HG03135 (cell line): ENCODE results near the gene KRT80.

Experiments used
- ATAC-seq: cut with Tn5 transposase; IDR thresholded peaks from one replicate; pipeline ENCODE4 v1.9.1; 2021; ENCODE audit warnings: mild to moderate bottlenecking, moderate library complexity; ENCODE audit not compliant: unreplicated experiment

KRT80 gene

GRCh38 chr12:52229836-52230343 lies 38.1 kb upstream of the KRT80 start:
- no peak for ATAC-seq

DNA sequence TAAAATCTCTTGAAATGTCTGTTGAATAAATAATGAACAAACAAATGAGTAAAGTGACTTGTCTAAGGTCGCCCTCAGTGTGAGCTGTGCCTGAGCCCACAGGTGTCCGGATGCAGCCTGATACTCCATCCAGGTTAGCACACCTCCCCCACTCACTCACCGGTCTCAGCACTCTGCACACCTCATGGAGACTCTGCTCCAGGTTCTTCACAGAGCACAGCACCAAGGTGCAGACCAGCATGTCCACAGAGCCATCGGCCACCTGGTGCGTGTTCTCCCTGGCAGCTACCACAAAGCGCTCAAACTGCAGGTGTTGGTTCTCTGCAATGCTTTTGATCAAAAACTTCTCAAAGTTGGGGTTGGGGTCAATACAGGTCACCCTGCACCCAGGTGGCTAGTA lies 37.1 kb upstream of the KRT80 start:
- no peak for ATAC-seq

- ATAC-seq, result no peak
Measured at GRCh38 chr12:52228366-52228765, 36.6 kb upstream of the KRT80 start.

DNA sequence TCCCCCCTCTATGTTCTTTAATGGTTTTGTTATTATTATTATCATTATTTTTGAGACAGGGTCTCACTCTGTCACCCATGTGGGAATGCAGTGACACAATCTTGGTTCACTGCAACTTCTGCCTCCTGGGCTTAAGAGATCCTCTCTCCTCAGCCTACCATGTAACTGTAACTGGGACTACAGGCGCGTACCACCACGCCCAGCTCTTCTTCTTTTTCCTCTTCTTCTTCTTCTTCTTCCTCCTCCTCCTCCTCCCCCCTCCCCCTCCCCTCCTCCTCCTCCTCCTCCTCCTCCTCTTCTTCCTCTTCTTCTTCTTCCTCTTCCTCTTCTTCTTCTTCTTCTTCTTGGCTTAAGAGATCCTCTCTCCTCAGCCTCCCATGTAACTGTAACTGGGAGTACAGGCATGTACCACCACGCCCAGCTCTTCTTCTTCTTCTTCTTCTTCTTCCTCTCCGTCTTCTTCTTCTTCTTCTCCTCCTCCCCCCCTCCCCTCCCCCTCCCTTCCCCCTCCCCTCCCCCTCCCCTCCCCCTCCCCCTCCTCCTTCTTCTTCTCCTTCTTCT lies 35.9 kb upstream of the KRT80 start:
- no peak for ATAC-seq

- no peak for ATAC-seq
Measured at GRCh38 chr12:52226446-52226845, 34.6 kb upstream of the KRT80 start.

GRCh38 chr12:52225752-52226151 lies 33.9 kb upstream of the KRT80 start:
- ATAC-seq, result no peak

DNA sequence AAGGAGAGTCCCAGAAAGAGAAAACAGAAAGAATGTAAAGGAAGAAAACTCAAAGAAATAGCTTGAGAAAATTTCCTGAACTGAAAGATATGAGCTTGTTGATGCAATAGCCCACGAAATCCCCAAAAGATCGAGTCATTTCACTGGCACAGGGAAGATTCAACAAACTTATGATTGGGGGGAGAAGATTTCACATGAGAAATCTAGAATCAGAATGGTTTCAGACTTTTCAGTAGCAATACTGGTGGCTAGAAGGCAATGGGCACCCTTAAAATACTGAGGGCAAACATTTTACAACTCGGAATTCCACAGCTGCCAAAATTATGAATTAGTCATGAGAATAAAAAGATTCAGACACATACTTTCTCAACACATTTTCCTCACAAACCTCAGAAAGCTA lies 32.3 kb upstream of the KRT80 start:
- ATAC-seq, result no peak

DNA sequence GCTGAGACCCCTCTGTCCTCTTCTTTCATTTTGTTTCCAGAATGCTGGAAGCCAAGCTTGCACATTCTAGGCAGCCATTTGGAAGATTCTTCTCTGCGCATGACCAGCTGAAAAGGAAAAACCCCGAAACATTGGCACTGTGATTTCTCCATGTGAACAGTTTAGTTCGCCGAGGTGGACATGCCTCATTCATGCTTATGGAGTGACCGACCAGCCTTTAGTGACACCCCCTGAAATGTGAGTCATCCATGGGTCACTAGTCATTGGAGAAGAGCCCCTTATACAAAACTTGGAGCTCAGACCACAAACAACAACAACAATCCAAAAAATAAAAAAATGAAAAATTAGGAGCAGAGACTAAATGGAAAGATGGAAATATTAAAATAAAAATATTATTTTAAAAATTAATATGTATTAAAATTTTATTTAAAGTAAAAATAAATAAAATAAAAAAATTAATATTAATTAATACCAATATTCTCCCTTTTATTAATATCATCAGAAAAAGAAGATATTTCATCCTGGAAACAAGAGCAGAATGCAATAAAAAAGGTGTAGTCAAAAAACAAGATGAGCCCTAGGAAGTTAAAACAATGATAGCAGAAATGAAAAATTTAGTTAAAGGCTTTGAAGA lies 31.7 kb upstream of the KRT80 start:
- no peak for ATAC-seq

DNA sequence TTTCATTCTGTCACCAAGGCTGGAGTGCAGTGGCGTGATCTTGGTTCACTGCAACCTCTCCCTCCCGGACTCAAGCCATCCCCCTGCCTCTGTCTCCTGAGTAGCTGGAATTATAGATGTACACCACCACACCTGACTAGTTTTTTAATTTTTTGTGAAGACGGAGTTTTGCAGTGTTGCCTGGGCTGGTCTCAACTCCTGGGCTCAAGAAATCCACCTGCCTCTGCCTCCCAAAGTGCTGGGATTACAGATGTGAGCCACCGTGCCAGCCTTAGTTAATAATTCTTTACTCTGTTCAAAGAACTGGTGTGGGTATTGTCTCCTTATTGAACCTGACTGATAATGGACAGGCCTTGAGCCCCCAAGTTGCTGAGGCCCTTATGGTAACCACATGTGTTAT lies 30.9 kb upstream of the KRT80 start:
- ATAC-seq, result no peak

DNA sequence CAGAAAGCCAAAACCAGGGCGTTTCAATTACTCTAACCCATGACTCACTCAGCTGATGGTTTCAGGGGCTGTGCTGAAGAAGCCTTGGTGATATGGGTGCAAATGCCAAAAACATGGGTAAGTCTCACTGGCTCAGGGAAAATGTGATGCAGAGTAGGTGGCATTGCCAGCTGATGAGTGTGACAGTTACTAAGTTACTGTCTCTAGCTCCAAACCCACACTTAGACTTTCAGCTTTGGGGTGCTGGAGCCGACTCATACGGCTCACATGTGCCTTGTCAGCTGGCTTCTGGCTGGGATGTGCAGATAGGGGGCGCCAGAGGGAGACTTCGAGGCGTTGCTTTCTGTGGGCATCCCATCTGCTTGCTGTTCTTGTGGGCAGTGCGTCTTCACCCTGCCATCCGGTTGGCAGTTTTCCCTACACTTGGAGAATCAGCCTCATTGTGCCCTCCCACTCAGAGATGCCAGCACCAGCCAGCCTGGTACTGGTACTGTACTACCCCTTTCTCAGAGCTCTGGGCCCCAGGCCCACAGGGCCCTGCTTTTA lies 30.2 kb upstream of the KRT80 start:
- ATAC-seq, result no peak

GRCh38 chr12:52221070-52221781 lies 29.4 kb upstream of the KRT80 start:
- no peak for ATAC-seq

- no peak for ATAC-seq
Measured at GRCh38 chr12:52220477-52220876, 28.7 kb upstream of the KRT80 start.

DNA sequence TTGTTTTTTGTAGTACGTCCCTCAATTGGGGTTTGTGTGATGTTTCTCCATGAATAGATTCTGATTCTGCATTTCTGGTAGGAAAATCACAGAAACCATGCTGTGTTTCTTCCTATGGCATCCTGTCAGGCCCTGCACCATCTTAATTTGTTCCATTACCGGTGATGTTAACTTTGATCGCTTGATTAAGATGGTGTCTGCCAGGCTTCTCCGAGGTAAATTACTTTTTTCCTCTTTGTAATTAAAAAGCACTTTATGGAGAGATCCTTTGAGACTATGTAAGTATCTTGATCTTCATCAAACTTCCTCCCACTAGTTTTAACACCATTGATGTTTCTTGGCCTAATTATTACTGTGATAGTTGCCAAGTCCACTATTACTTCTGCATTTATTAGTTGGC lies 26.2 kb upstream of the KRT80 start:
- ATAC-seq, result no peak

GRCh38 chr12:52217223-52217622 lies 25.4 kb upstream of the KRT80 start:
- no peak for ATAC-seq

GRCh38 chr12:52216807-52217206 lies 25.0 kb upstream of the KRT80 start:
- no peak for ATAC-seq

- ATAC-seq, result no peak
Measured at GRCh38 chr12:52216100-52216499, 24.3 kb upstream of the KRT80 start.

- no peak for ATAC-seq
Measured at GRCh38 chr12:52215587-52216031, 23.8 kb upstream of the KRT80 start.

GRCh38 chr12:52214421-52214802 lies 22.6 kb upstream of the KRT80 start:
- ATAC-seq, result no peak

- ATAC-seq, result no peak
Measured at GRCh38 chr12:52213564-52214420, 22.0 kb upstream of the KRT80 start.

- no peak for ATAC-seq
Measured at GRCh38 chr12:52212701-52213563, 21.1 kb upstream of the KRT80 start.
